ENCODE measurements around the gene FYN.

DNA sequence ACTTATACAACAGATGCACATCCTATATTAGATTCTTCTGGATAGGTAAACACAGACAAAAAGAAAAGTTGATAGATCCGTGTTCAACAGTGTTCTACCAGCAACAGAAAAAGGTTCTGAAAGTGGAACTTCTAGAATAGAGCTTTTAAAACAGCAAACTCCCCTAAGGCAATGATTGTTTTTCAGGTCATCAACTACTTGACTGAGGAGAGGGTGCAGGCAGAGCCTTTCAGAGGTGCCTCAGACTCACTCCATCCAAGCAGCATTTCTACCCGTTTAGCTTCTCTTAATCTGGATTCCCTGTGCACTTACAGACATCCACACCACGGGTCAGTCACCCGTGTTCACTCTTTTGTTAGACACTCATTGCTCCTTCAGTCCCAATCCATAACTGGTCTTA is 28.9 kb downstream of the FYN start:
- TF ChIP-seq TAF1 (IDR thresholded peaks at IDR 0.05; ENCODE audit: low read depth, low read length) (no peak), SPI1 (IDR thresholded peaks at IDR 0.05; ENCODE audit: low read depth, low read length) (no peak), POLR2A (IDR thresholded peaks at IDR 0.05; ENCODE audit: low read depth, low read length) (no peak), POLR2AphosphoS5 (IDR thresholded peaks at IDR 0.05; ENCODE audit: low read depth, low read length) (no peak)

Measured in GM12891 (cell line).